Effector memory CD4-positive, alpha-beta T cell (primary cell): ENCODE measurements around the gene RAB8B.

Source experiments
- DNase-seq, 3 donors: peaks; one replicate each; pipeline ENCODE4 v3.0.0-alpha.2; 2020
- H3K27ac ChIP-seq: 2 replicates; pipeline ENCODE4 v1.7.0; 2013; ENCODE audit warnings: mild to moderate bottlenecking, low read length, moderate library complexity; ENCODE audit not compliant: insufficient read depth, poor library complexity, severe bottlenecking
- H3K27me3 ChIP-seq: replicated peaks from 2 replicates; pipeline ENCODE4 v1.7.0; 2013; ENCODE audit warnings: mild to moderate bottlenecking, low read length; ENCODE audit not compliant: insufficient read depth, control insufficient read depth, poor library complexity, severe bottlenecking
- H3K36me3 ChIP-seq: 2 replicates; pipeline ENCODE4 v1.7.0; 2013; ENCODE audit warnings: mild to moderate bottlenecking, low read length, moderate library complexity; ENCODE audit not compliant: control insufficient read depth, insufficient read depth
- H3K4me1 ChIP-seq: 2 replicates; pipeline ENCODE4 v1.7.0; 2013; ENCODE audit warnings: low read length, mild to moderate bottlenecking; ENCODE audit not compliant: control insufficient read depth, insufficient read depth, poor library complexity, severe bottlenecking
- H3K4me3 ChIP-seq: 2 replicates; pipeline ENCODE4 v1.7.0; 2013; ENCODE audit warnings: low read length, low read depth, mild to moderate bottlenecking; ENCODE audit not compliant: insufficient read depth, poor library complexity, severe bottlenecking
- H3K9me3 ChIP-seq: 2 replicates; pipeline ENCODE4 v1.7.0; 2013; ENCODE audit warnings: mild to moderate bottlenecking, low read length, moderate library complexity; ENCODE audit not compliant: control insufficient read depth

RAB8B gene

GRCh38 chr15:63296195-63296594, 106.8 kb downstream of the RAB8B start:
- H3K9me3 ChIP-seq = no peaks in the 10 kb centered on the region
- H3K36me3 ChIP-seq = peaks cover 11% of the 10 kb centered on the region
- H3K27ac ChIP-seq = no peak overlapping the region
- no peaks in the 10 kb centered on the region for H3K27me3 ChIP-seq
- no peaks in the 10 kb centered on the region for H3K4me1 ChIP-seq
- no peak for DNase-seq
- no peak overlapping the region for H3K4me3 ChIP-seq

GRCh38 chr15:63299943-63300575, 110.7 kb downstream of the RAB8B start:
- no peaks in the 10 kb centered on the region for H3K4me1 ChIP-seq
- no peaks in the 10 kb centered on the region for H3K9me3 ChIP-seq
- no peak overlapping the region for H3K27ac ChIP-seq
- no peak overlapping the region for H3K4me3 ChIP-seq
- no peak for DNase-seq
- peaks cover 24% of the 10 kb centered on the region for H3K36me3 ChIP-seq
- no peaks in the 10 kb centered on the region for H3K27me3 ChIP-seq

- Histone ChIP-seq H3K36me3 (peaks cover 33% of the 10 kb centered on the region), H3K27ac (no peak overlapping the region)
Observed at GRCh38 chr15:63301088-63301487, 111.7 kb downstream of the RAB8B start.

GRCh38 chr15:63305260-63305659, 115.9 kb downstream of the RAB8B start:
- Histone ChIP-seq H3K4me1 (no peaks in the 10 kb centered on the region), H3K27ac (no peak overlapping the region), H3K9me3 (no peaks in the 10 kb centered on the region), H3K27me3 (no peaks in the 10 kb centered on the region), H3K4me3 (no peak overlapping the region), H3K36me3 (peaks cover 32% of the 10 kb centered on the region)
- DNase-seq = no peak

More at GRCh38 chr15:63301088-63301487, 111.7 kb downstream of the RAB8B start:
- DNase-seq = no peak
- no peaks in the 10 kb centered on the region for H3K4me1 ChIP-seq
- no peak overlapping the region for H3K4me3 ChIP-seq
- H3K27me3 ChIP-seq = no peaks in the 10 kb centered on the region
- H3K9me3 ChIP-seq = no peaks in the 10 kb centered on the region

GRCh38 chr15:63306492-63307073, 117.2 kb downstream of the RAB8B start:
- no peak overlapping the region for H3K4me3 ChIP-seq
- no peaks in the 10 kb centered on the region for H3K27me3 ChIP-seq
- no peaks in the 10 kb centered on the region for H3K4me1 ChIP-seq
- no peak overlapping the region for H3K27ac ChIP-seq
- no peaks in the 10 kb centered on the region for H3K9me3 ChIP-seq
- no peak for DNase-seq
- peaks cover 22% of the 10 kb centered on the region for H3K36me3 ChIP-seq

GRCh38 chr15:63308491-63308890, 119.1 kb downstream of the RAB8B start:
- Histone ChIP-seq H3K27ac (no peak overlapping the region), H3K9me3 (no peaks in the 10 kb centered on the region), H3K36me3 (peaks cover 14% of the 10 kb centered on the region), H3K4me3 (no peak overlapping the region), H3K4me1 (no peaks in the 10 kb centered on the region), H3K27me3 (no peaks in the 10 kb centered on the region)
- DNase-seq = no peak

- no peak overlapping the region for H3K27ac ChIP-seq
- H3K4me3 ChIP-seq = no peak overlapping the region
Observed at GRCh38 chr15:63308947-63309346, 119.5 kb downstream of the RAB8B start.

GRCh38 chr15:63310646-63311045, 121.2 kb downstream of the RAB8B start:
- no peaks in the 10 kb centered on the region for H3K4me1 ChIP-seq
- DNase-seq = no peak
- no peaks in the 10 kb centered on the region for H3K27me3 ChIP-seq
- H3K9me3 ChIP-seq = no peaks in the 10 kb centered on the region
- peaks cover 6% of the 10 kb centered on the region for H3K36me3 ChIP-seq
- no peak overlapping the region for H3K27ac ChIP-seq
- no peak overlapping the region for H3K4me3 ChIP-seq

More at GRCh38 chr15:63308947-63309346, 119.5 kb downstream of the RAB8B start:
- no peak for DNase-seq
- peaks cover 14% of the 10 kb centered on the region for H3K36me3 ChIP-seq
- H3K4me1 ChIP-seq = no peaks in the 10 kb centered on the region
- no peaks in the 10 kb centered on the region for H3K9me3 ChIP-seq
- H3K27me3 ChIP-seq = no peaks in the 10 kb centered on the region

- Histone ChIP-seq H3K27me3 (no peaks in the 10 kb centered on the region), H3K4me3 (no peak overlapping the region), H3K27ac (no peak overlapping the region), H3K9me3 (no peaks in the 10 kb centered on the region), H3K4me1 (no peaks in the 10 kb centered on the region), H3K36me3 (no peaks in the 10 kb centered on the region)
- no peak for DNase-seq
Observed at GRCh38 chr15:63312286-63312685, 122.9 kb downstream of the RAB8B start.

GRCh38 chr15:63313825-63314224, 124.4 kb downstream of the RAB8B start:
- Histone ChIP-seq H3K27ac (no peak overlapping the region), H3K4me1 (no peaks in the 10 kb centered on the region), H3K36me3 (no peaks in the 10 kb centered on the region), H3K27me3 (no peaks in the 10 kb centered on the region), H3K9me3 (no peaks in the 10 kb centered on the region), H3K4me3 (no peak overlapping the region)
- no peak for DNase-seq
